Measurements from ENCODE around the gene PPT2. TPM values are rescaled to one million over a fixed set of nuclear protein-coding genes. Genes with fewer than 3 reads are reported as not detected.

Gene PPT2
- polyA plus RNA-seq, 2 of the 4 experiments (the other 2 are of a cell fraction) = 9.3 to 11.7 TPM

DNA sequence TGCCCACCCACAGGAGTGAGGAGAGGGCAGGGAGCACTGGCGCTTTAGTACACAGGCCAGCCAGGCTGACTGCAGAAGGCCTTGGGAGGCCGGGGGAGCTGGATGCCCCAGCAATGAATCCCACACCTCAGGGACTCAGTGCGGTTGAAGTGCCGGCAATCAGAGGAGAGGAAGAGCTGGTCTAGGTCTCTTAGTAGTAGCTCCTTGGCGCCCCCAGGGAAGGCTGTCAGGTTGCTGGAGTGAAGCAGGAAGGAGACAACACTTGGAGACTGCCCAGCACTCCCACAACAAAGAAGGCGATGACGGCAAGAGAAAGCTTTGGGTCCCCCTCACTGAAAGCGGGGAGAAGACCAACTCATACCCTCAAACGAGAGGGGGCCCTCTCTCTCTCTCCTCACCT lies 36.5 kb upstream of the PPT2 start (continued):
- TF ChIP-seq ZNF302 (CRISPR knock-in tag; IDR thresholded peaks at IDR 0.05) (no peak), CEBPB (IDR thresholded peaks at IDR 0.05) (no peak), EHMT2 (IDR thresholded peaks at IDR 0.05; ENCODE audit: low read depth) (no peak), POLR2A (IDR thresholded peaks at IDR 0.05; ENCODE audit: low read length) (no peak), RARB (CRISPR knock-in tag; IDR thresholded peaks at IDR 0.05) (no peak)
- TF ChIP-seq, protein P1, sequence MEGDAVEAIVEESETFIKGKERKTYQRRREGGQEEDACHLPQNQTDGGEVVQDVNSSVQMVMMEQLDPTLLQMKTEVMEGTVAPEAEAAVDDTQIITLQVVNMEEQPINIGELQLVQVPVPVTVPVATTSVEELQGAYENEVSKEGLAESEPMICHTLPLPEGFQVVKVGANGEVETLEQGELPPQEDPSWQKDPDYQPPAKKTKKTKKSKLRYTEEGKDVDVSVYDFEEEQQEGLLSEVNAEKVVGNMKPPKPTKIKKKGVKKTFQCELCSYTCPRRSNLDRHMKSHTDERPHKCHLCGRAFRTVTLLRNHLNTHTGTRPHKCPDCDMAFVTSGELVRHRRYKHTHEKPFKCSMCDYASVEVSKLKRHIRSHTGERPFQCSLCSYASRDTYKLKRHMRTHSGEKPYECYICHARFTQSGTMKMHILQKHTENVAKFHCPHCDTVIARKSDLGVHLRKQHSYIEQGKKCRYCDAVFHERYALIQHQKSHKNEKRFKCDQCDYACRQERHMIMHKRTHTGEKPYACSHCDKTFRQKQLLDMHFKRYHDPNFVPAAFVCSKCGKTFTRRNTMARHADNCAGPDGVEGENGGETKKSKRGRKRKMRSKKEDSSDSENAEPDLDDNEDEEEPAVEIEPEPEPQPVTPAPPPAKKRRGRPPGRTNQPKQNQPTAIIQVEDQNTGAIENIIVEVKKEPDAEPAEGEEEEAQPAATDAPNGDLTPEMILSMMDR (IDR thresholded peaks at IDR 0.05) = no peak

DNA sequence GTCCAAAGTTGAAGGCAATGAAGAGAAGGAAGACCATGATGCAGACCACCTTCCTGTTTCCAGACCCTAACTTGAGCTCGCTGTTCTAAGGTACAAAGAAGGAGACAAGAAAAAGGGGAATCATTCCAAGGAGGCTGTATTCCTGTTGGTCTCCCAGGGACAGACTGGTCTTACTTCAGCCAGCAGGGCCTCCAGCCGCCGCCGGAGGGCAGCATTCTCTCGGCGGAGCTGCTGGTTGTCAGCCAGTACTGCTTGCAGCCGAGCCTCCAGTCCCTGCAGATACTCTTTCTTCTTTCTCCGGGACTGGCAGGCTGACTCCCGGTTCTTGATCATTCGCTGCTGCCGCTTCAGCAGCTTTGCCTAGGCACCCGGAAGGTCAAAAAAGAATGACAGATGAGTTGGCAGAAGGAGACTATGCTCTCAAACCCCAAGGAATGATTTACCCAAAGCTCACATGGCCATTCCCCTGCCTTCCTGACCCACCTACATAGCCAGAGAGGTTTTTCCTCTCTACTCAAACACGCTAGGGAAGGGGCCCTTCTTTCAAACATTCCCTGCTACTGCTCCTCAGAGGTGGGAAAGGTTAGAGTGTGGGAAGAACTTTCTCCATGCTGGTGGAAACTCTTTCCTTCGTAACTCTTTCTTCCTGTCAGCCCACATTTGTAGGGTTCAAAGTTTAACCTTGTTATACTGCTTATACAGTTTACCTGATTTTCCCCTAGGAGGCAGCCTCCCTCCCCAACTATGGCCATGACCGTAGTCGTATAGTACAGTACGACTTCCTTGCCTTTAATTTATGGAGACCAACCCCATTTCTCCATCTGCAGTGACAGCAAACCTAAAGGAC lies 34.9 kb upstream of the PPT2 start:
- FAIRE-seq = no peak
- Histone ChIP-seq H3K9me3 (no peaks in the 10 kb centered on the region), H3K4me3 (no peak overlapping the region), H3K4me1 (peaks cover 14% of the 10 kb centered on the region; the same call in 1 of the 3 replicates), H3K4me2 (peak overlapping the region; percentile 30; the same call in 1 of the 3 replicates), H3K27ac (no peak overlapping the region)
- peak; percentile 89 to 95 for ATAC-seq
- POLR2A ChIA-PET = interaction anchor here (0.5 to 2.0 kb wide), 3 partner anchors 10 to 305 kb away, joined by 3 to 10 read pairs (median 6); partner anchors contain the start of gene ATF6B
- WGBS (ENCODE audit: missing lambda C conversion rate) = 36% methylated on average over 11 of the region's 17 CpGs
- TF ChIP-seq FOSL2 (IDR thresholded peaks at IDR 0.05) (no peak), FOSL2 (CRISPR knock-in tag; IDR thresholded peaks at IDR 0.05) (no peak), SMC3 (IDR thresholded peaks at IDR 0.05) (peak; percentile 67), RAD21 (conservative IDR thresholded peaks at IDR 0.05 in 1 of 2, IDR thresholded peaks at IDR 0.05 in 1 of 2) (peak; percentile 76 to 78), CBX8 (IDR thresholded peaks at IDR 0.05) (no peak)
- TF ChIP-seq, protein P1 (IDR thresholded peaks at IDR 0.05) = peak; percentile 73
- peak; percentile 69 to 83 for DNase-seq (ENCODE audit: low read depth in 1 of 2, low spot score in 1 of 2)
- CTCF ChIA-PET = interaction anchor here (0.7 to 6.2 kb wide), 30 partner anchors 10 to 668 kb away, joined by 3 to 41 read pairs (median 6); partner anchors contain the start of genes AGPAT1, ATF6B, EGFL8 and FKBPL

DNA sequence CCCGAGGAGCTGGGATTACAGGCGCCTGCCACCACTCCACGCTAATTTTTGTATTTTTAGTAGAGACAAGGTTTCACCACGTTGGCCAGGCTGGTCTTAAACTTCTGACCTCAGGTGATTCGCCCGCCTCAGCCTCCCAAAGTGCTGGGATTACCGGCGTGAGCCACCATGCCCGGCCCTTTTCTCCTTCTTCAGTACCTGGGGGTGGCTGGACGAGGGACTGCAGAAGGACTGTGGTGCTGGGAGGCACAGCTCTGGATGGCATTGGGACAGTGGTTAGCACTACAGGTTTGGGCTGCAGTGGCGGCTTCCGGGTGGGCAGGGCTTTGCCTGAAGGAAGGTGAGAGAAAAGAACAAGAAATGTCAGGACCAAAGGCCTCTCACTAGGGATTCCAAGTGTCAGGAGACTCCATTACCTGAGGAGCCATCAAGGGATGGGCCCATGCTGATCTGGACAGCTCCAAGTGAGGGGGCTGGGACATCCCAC lies 33.3 kb upstream of the PPT2 start:
- CTCF ChIA-PET = interaction anchor here (1.1 to 3.2 kb wide), 2 partner anchors 9 to 34 kb away, joined by 6 to 37 read pairs; partner anchors contain the start of genes ATF6B and FKBPL
- FAIRE-seq (no peak), ATAC-seq (no peak), DNase-seq (ENCODE audit: low read depth in 1 of 2, low spot score in 1 of 2) (no peak)
- Histone ChIP-seq H3K4me2 (no peak overlapping the region), H3K4me1 (0 out of 3 replicates have a peak, but pooled peaks cover 4% of the 10 kb centered on the region), H3K9me3 (no peaks in the 10 kb centered on the region), H3K27ac (no peak overlapping the region), H3K4me3 (no peak overlapping the region)
- whole genome bisulfite sequencing (ENCODE audit: missing lambda C conversion rate) = 94% methylated on average over 9 of the region's 12 CpGs
- POLR2A ChIA-PET = no interaction called here
- TF ChIP-seq, protein P2, sequence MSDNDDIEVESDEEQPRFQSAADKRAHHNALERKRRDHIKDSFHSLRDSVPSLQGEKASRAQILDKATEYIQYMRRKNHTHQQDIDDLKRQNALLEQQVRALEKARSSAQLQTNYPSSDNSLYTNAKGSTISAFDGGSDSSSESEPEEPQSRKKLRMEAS (IDR thresholded peaks at IDR 0.05) = no peak
- TF ChIP-seq PHF8 (IDR thresholded peaks at IDR 0.05; ENCODE audit: borderline replicate concordance, low read depth) (no peak), KDM5A (IDR thresholded peaks at IDR 0.05) (no peak), MAFK (IDR thresholded peaks at IDR 0.05; ENCODE audit: partially characterized antibody) (no peak), HOXA7 (CRISPR knock-in tag; IDR thresholded peaks at IDR 0.05) (no peak), EP300 (IDR thresholded peaks at IDR 0.05) (no peak), ZNF302 (CRISPR knock-in tag; IDR thresholded peaks at IDR 0.05) (no peak), EHF (CRISPR knock-in tag; IDR thresholded peaks at IDR 0.05) (no peak), NPAS2 (CRISPR knock-in tag; IDR thresholded peaks at IDR 0.05; ENCODE audit: borderline replicate concordance) (no peak), CHD4 (IDR thresholded peaks at IDR 0.05; ENCODE audit: borderline replicate concordance) (no peak), JUN (IDR thresholded peaks at IDR 0.05) (no peak), SREBF2 (IDR thresholded peaks at IDR 0.05) (no peak)
- TF ChIP-seq, protein P3, sequence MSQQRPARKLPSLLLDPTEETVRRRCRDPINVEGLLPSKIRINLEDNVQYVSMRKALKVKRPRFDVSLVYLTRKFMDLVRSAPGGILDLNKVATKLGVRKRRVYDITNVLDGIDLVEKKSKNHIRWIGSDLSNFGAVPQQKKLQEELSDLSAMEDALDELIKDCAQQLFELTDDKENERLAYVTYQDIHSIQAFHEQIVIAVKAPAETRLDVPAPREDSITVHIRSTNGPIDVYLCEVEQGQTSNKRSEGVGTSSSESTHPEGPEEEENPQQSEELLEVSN (IDR thresholded peaks at IDR 0.05; ENCODE audit: borderline replicate concordance, low read depth) = no peak
- TF ChIP-seq, protein P1 (IDR thresholded peaks at IDR 0.05) = no peak

Measured in A549 (cell line).